GM23338 (cell line): ENCODE measurements around the gene CYP4F8.

ENCODE experiments used
- CREB1 ChIP-seq: fragments of 250-450 bp; sonication (Bioruptor Pico); IDR thresholded peaks from 2 replicates; pipeline ENCODE4 v1.5.0; 2020; ENCODE audit warnings: low read depth, mild to moderate bottlenecking, moderate library complexity
- EZH2 ChIP-seq: fragments of 200-600 bp; sonication (generic); IDR thresholded peaks from one replicate; pipeline ENCODE4 v1.8.0; 2017; ENCODE audit warnings: antibody characterized with exemption, mild to moderate bottlenecking, low read depth; ENCODE audit not compliant: unreplicated experiment
- EZH2phosphoT487 ChIP-seq: fragments of 200-600 bp; sonication (generic); IDR thresholded peaks from one replicate; pipeline ENCODE4 v1.8.1; 2018; ENCODE audit warnings: antibody characterized with exemption; ENCODE audit not compliant: unreplicated experiment
- NANOG ChIP-seq: IDR thresholded peaks from 2 replicates; pipeline ENCODE4 v1.6.1; 2016; ENCODE audit warnings: antibody characterized with exemption, borderline replicate concordance
- POLR2AphosphoS5 ChIP-seq: IDR thresholded peaks from 2 replicates; pipeline ENCODE4 v1.6.1; 2016; ENCODE audit warnings: antibody characterized with exemption, low read depth
- TF ChIP-seq, protein P1 (sequence below), 2 experiments: fragments of 200-600 bp in 1 of 2; sonication (generic) in 1 of 2; conservative IDR thresholded peaks; 2 replicates each; pipeline versions ENCODE4 v1.5.1 to v1.6.1; 2016 to 2017; ENCODE audit warnings: antibody characterized with exemption in 2 of 2, low read depth in 2 of 2, mild to moderate bottlenecking in 2 of 2, moderate library complexity in 1 of 2
- TF ChIP-seq, protein P2 (sequence below): IDR thresholded peaks from 2 replicates; pipeline ENCODE4 v1.6.1; 2016; ENCODE audit warnings: antibody characterized with exemption

DNA sequence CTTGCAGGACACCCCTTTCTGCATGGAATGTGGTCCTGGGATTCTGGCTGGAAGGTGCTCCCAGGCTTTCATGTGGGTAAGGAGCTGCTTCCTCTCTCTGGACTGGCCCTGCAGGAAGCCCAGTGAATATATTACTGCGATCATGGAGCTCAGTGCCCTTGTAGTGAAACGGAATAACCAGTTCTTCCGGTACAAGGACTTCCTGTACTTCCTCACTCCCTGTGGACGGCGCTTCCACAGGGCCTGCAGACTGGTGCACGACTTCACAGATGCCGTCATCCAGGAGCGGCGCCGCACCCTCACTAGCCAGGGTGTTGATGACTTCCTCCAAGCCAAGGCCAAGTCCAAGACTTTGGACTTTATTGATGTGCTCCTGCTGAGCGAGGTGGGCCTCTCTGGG is 8.0 kb downstream of the CYP4F8 start:
- TF ChIP-seq, protein P1, sequence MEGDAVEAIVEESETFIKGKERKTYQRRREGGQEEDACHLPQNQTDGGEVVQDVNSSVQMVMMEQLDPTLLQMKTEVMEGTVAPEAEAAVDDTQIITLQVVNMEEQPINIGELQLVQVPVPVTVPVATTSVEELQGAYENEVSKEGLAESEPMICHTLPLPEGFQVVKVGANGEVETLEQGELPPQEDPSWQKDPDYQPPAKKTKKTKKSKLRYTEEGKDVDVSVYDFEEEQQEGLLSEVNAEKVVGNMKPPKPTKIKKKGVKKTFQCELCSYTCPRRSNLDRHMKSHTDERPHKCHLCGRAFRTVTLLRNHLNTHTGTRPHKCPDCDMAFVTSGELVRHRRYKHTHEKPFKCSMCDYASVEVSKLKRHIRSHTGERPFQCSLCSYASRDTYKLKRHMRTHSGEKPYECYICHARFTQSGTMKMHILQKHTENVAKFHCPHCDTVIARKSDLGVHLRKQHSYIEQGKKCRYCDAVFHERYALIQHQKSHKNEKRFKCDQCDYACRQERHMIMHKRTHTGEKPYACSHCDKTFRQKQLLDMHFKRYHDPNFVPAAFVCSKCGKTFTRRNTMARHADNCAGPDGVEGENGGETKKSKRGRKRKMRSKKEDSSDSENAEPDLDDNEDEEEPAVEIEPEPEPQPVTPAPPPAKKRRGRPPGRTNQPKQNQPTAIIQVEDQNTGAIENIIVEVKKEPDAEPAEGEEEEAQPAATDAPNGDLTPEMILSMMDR (conservative IDR thresholded peaks at IDR 0.05; ENCODE audit: low read depth in 2 of 2), result no peak
- TF ChIP-seq EZH2, result no peak
- TF ChIP-seq CREB1 (CRISPR knock-in tag), result no peak
- TF ChIP-seq, protein P2, sequence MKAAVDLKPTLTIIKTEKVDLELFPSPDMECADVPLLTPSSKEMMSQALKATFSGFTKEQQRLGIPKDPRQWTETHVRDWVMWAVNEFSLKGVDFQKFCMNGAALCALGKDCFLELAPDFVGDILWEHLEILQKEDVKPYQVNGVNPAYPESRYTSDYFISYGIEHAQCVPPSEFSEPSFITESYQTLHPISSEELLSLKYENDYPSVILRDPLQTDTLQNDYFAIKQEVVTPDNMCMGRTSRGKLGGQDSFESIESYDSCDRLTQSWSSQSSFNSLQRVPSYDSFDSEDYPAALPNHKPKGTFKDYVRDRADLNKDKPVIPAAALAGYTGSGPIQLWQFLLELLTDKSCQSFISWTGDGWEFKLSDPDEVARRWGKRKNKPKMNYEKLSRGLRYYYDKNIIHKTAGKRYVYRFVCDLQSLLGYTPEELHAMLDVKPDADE, result no peak
- TF ChIP-seq EZH2phosphoT487, result no peak
- no peak for TF ChIP-seq NANOG
- TF ChIP-seq POLR2AphosphoS5, result no peak
